NT2/D1 (cell line): ENCODE data around the gene ACOXL.

Experiments used
- YY1 ChIP-seq: IDR thresholded peaks from 2 replicates; pipeline ENCODE4 v1.6.1; 2011; ENCODE audit not compliant: insufficient read length, insufficient read depth
- ZNF274 ChIP-seq: IDR thresholded peaks from 2 replicates; pipeline ENCODE4 v1.6.1; 2011; ENCODE audit warnings: mild to moderate bottlenecking, low read depth, low read length

DNA sequence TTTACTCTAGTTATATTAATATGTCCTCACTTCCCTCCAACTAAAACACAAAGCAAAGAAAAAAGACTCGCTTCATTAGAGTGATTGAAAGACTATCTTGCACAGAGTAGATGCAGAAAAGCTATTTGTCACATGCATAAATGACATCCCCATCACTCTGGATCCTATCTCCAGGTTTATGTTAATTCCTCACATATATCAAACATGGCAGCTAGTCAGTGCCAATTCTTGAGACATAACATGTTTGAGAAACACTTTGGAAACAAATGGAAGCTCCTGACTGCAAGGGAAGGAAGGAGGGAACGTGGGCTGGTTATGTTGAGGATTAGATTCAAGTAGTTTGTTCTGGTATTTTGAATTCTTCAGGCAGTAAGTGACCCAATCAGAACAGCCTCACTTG, 298.6 kb downstream of the ACOXL start:
- no peak for TF ChIP-seq ZNF274
- TF ChIP-seq YY1 = no peak
